ENCODE data around the gene ATN1.

The ATN1 gene

DNA sequence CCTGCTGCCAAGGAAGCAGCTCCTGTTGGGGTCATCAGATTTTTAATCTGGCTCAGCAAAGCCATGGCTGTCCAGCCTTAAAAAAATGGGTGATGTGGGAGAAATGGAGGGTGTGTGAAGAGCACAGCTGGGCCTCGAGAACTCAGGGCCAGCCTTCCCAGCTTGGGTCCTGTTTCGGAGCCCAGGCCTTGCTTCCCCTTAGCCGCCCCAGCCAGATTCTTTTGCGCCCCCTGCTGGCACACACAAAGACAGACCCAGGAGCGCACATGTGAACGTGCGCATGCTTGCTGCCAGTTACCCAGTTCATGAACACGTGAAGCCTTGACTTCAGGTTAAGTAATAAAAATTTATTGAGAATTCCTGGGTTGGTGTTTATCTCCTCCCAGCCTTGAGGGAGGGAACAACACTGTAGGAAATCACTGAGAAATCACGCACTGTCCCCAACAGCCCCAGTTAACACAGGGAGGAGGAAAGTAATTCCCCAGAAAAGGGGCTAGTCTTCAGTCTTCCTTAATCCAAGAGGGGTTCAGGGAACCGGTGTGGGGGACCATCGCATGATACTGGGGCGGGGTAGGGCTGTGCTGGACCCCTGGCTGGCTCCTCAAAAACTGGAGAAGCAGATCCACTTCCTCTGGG lies 37.4 kb downstream of the ATN1 start:
- no peak for TF ChIP-seq GABPA (IDR thresholded peaks at IDR 0.05; ENCODE audit: low read depth)
- TF ChIP-seq, protein P1, sequence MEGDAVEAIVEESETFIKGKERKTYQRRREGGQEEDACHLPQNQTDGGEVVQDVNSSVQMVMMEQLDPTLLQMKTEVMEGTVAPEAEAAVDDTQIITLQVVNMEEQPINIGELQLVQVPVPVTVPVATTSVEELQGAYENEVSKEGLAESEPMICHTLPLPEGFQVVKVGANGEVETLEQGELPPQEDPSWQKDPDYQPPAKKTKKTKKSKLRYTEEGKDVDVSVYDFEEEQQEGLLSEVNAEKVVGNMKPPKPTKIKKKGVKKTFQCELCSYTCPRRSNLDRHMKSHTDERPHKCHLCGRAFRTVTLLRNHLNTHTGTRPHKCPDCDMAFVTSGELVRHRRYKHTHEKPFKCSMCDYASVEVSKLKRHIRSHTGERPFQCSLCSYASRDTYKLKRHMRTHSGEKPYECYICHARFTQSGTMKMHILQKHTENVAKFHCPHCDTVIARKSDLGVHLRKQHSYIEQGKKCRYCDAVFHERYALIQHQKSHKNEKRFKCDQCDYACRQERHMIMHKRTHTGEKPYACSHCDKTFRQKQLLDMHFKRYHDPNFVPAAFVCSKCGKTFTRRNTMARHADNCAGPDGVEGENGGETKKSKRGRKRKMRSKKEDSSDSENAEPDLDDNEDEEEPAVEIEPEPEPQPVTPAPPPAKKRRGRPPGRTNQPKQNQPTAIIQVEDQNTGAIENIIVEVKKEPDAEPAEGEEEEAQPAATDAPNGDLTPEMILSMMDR (IDR thresholded peaks at IDR 0.05; ENCODE audit: insufficient read depth, low read length) = peak; percentile 75
- Histone ChIP-seq H3K4me3 (replicated peaks; ENCODE audit: insufficient read depth, low read length) (no peak overlapping the region), H3K27ac (replicated peaks) (peak overlapping the region; percentile 50), H3K27me3 (ENCODE audit: insufficient read depth, poor library complexity, severe bottlenecking) (no peaks in the 10 kb centered on the region)
- DNase-seq (ENCODE audit: low read depth in 1 of 2, low spot score in 1 of 2) = peak; percentile 86 to 93

GRCh38 chr12:6965714-6966113 lies 38.0 kb downstream of the ATN1 start:
- no peak overlapping the region for H3K4me3 ChIP-seq (replicated peaks; ENCODE audit: insufficient read depth, low read length)
- no peak for DNase-seq (ENCODE audit: low read depth in 1 of 2, low spot score in 1 of 2)
- TF ChIP-seq, protein P1 (IDR thresholded peaks at IDR 0.05; ENCODE audit: insufficient read depth, low read length) = no peak
- TF ChIP-seq GABPA (IDR thresholded peaks at IDR 0.05; ENCODE audit: low read depth) (no peak), POLR2AphosphoS5 (IDR thresholded peaks at IDR 0.05; ENCODE audit: low read depth) (no peak), SPI1 (IDR thresholded peaks at IDR 0.05; ENCODE audit: borderline replicate concordance, low read depth) (no peak)
- TF ChIP-seq, protein P2, sequence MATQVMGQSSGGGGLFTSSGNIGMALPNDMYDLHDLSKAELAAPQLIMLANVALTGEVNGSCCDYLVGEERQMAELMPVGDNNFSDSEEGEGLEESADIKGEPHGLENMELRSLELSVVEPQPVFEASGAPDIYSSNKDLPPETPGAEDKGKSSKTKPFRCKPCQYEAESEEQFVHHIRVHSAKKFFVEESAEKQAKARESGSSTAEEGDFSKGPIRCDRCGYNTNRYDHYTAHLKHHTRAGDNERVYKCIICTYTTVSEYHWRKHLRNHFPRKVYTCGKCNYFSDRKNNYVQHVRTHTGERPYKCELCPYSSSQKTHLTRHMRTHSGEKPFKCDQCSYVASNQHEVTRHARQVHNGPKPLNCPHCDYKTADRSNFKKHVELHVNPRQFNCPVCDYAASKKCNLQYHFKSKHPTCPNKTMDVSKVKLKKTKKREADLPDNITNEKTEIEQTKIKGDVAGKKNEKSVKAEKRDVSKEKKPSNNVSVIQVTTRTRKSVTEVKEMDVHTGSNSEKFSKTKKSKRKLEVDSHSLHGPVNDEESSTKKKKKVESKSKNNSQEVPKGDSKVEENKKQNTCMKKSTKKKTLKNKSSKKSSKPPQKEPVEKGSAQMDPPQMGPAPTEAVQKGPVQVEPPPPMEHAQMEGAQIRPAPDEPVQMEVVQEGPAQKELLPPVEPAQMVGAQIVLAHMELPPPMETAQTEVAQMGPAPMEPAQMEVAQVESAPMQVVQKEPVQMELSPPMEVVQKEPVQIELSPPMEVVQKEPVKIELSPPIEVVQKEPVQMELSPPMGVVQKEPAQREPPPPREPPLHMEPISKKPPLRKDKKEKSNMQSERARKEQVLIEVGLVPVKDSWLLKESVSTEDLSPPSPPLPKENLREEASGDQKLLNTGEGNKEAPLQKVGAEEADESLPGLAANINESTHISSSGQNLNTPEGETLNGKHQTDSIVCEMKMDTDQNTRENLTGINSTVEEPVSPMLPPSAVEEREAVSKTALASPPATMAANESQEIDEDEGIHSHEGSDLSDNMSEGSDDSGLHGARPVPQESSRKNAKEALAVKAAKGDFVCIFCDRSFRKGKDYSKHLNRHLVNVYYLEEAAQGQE (IDR thresholded peaks at IDR 0.05; ENCODE audit: insufficient replicate concordance, low read depth) = no peak
- H3K27me3 ChIP-seq (ENCODE audit: insufficient read depth, poor library complexity, severe bottlenecking) = no peaks in the 10 kb centered on the region
- peak overlapping the region; percentile 50 for H3K27ac ChIP-seq (replicated peaks)

GRCh38 chr12:6966351-6966750 lies 38.6 kb downstream of the ATN1 start:
- Histone ChIP-seq H3K27me3 (ENCODE audit: insufficient read depth, poor library complexity, severe bottlenecking) (no peaks in the 10 kb centered on the region), H3K4me3 (replicated peaks; ENCODE audit: insufficient read depth, low read length) (no peak overlapping the region), H3K27ac (replicated peaks) (no peak overlapping the region)
- DNase-seq (ENCODE audit: low read depth in 1 of 2, low spot score in 1 of 2) = no peak
- TF ChIP-seq SPI1 (IDR thresholded peaks at IDR 0.05; ENCODE audit: borderline replicate concordance, low read depth) (no peak), GABPA (IDR thresholded peaks at IDR 0.05; ENCODE audit: low read depth) (no peak), POLR2AphosphoS5 (IDR thresholded peaks at IDR 0.05; ENCODE audit: low read depth) (no peak)
- TF ChIP-seq, protein P2 (IDR thresholded peaks at IDR 0.05; ENCODE audit: insufficient replicate concordance, low read depth) = no peak
- TF ChIP-seq, protein P1 (IDR thresholded peaks at IDR 0.05; ENCODE audit: insufficient read depth, low read length) = no peak

- DNase-seq (ENCODE audit: low read depth in 1 of 2, low spot score in 1 of 2) = no peak
- TF ChIP-seq POLR2AphosphoS5 (IDR thresholded peaks at IDR 0.05; ENCODE audit: low read depth) (no peak), GABPA (IDR thresholded peaks at IDR 0.05; ENCODE audit: low read depth) (no peak), SPI1 (IDR thresholded peaks at IDR 0.05; ENCODE audit: borderline replicate concordance, low read depth) (no peak)
- TF ChIP-seq, protein P1 (IDR thresholded peaks at IDR 0.05; ENCODE audit: insufficient read depth, low read length) = no peak
- TF ChIP-seq, protein P2 (IDR thresholded peaks at IDR 0.05; ENCODE audit: insufficient replicate concordance, low read depth) = no peak
- H3K27ac ChIP-seq (replicated peaks) = no peak overlapping the region
Measured at GRCh38 chr12:6967651-6968100, 39.9 kb downstream of the ATN1 start.

More at GRCh38 chr12:6967651-6968100, 39.9 kb downstream of the ATN1 start:
- Histone ChIP-seq H3K27me3 (ENCODE audit: insufficient read depth, poor library complexity, severe bottlenecking) (no peaks in the 10 kb centered on the region), H3K4me3 (replicated peaks; ENCODE audit: insufficient read depth, low read length) (no peak overlapping the region)
